CD4-positive, alpha-beta T cell (primary cell): ENCODE data around the gene ABCC12. TPM values are rescaled to one million over a fixed set of nuclear protein-coding genes. Genes with fewer than 3 reads are reported as not detected.

ENCODE experiments used
- ATAC-seq: fragments of 200-7000 bp; cut with Tn5 transposase; one replicate; pipeline ENCODE4 v1.10.0; 2022; ENCODE audit warnings: mild to moderate bottlenecking; ENCODE audit not compliant: poor library complexity
- CTCF ChIA-PET: fragments of 350-600 bp; sonication (Branson Sonifier 250); formaldehyde crosslinking; loops from one replicate; lab custom pipeline; 2021; ENCODE audit warnings: antibody characterized with exemption, inconsistent platforms; lab: Charles Lee
- POLR2A ChIA-PET: fragments of 350-600 bp; sonication (Branson Sonifier 250); formaldehyde crosslinking; loops from one replicate; lab custom pipeline; 2021; ENCODE audit warnings: antibody characterized with exemption, inconsistent platforms; lab: Charles Lee
- DNase-seq, 14 experiments: peaks; one replicate each; pipeline ENCODE4 v3.0.0-alpha.2; 2013 to 2020; ENCODE audit warnings: mixed read lengths in 2 of 14
- H3K27ac ChIP-seq, 2 donors: one replicate each; pipeline versions ENCODE4 v1.5.1 to v1.7.0; 2013; ENCODE audit warnings: low read length in 2 of 2, low read depth in 1 of 2, mild to moderate bottlenecking in 1 of 2
- H3K27me3 ChIP-seq, 2 experiments: 1 replicate in 1 of 2; 2 replicates in 1 of 2; pipeline versions ENCODE4 v1.6.1 to v1.7.0; 2013; ENCODE audit warnings: low read length in 2 of 2, control low read depth in 1 of 2, mild to moderate bottlenecking in 1 of 2, moderate library complexity in 1 of 2; ENCODE audit not compliant: insufficient read depth in 2 of 2, control insufficient read depth in 1 of 2
- H3K36me3 ChIP-seq: one replicate; pipeline ENCODE4 v1.6.1; 2013; ENCODE audit warnings: low read length, control low read depth; ENCODE audit not compliant: insufficient read depth
- H3K4me1 ChIP-seq: one replicate; pipeline ENCODE4 v1.6.1; 2013; ENCODE audit warnings: low read length, control low read depth; ENCODE audit not compliant: insufficient read depth
- H3K4me3 ChIP-seq: one replicate; pipeline ENCODE4 v1.5.1; 2013; ENCODE audit warnings: mild to moderate bottlenecking, low read length, moderate library complexity
- H3K9me3 ChIP-seq, 2 experiments: 1 replicate in 1 of 2; 2 replicates in 1 of 2; pipeline versions ENCODE4 v1.6.1 to v1.7.0; 2013; ENCODE audit warnings: low read length in 2 of 2, mild to moderate bottlenecking in 2 of 2, control low read depth in 1 of 2, moderate library complexity in 1 of 2; ENCODE audit not compliant: control insufficient read depth in 1 of 2, insufficient read depth in 1 of 2
- H3K27ac Mint-ChIP-seq: one replicate; pipeline ENCODE4 v1.8.0; 2020; ENCODE audit warnings: mixed read lengths
- H3K27me3 Mint-ChIP-seq: one replicate; pipeline ENCODE4 v1.8.0; 2021; ENCODE audit warnings: mixed read lengths
- H3K36me3 Mint-ChIP-seq: one replicate; pipeline ENCODE4 v1.8.0; 2021; ENCODE audit warnings: low read depth, mixed read lengths
- H3K4me1 Mint-ChIP-seq: one replicate; pipeline ENCODE4 v1.8.0; 2021; ENCODE audit warnings: low read depth, mixed read lengths
- H3K4me3 Mint-ChIP-seq: one replicate; pipeline ENCODE4 v1.8.0; 2020; ENCODE audit warnings: mild to moderate bottlenecking, mixed read lengths
- H3K9me3 Mint-ChIP-seq: one replicate; pipeline ENCODE4 v1.8.0; 2020; ENCODE audit warnings: mixed read lengths
- CTCF ChIP-seq: fragments of 200-600 bp; IDR thresholded peaks from one replicate; pipeline ENCODE4 v1.8.0; 2022; ENCODE audit warnings: antibody characterized with exemption, mild to moderate bottlenecking
- intact Hi-C, 2 experiments: fragments of 100-400 bp; cut with DNase I in 1 of 2; cut with micrococcal nuclease in 1 of 2; formaldehyde crosslinking; loops; one replicate each; pipeline versions ENCODE4 v1.15.1 to v1.9.0; 2023 to 2025; cut with DNase I, micrococcal nuclease
- total RNA-seq, 174 experiments: library from RNA in 2 of 174; stranded (reverse) in 2 of 174; gene quantifications; one replicate each; pipeline ENCODE4 v1.2.3 and lab custom pipeline; 2021 to 2026

The ABCC12 gene
- total RNA-seq, 2 experiments from 2014 or later, result not detected

DNA sequence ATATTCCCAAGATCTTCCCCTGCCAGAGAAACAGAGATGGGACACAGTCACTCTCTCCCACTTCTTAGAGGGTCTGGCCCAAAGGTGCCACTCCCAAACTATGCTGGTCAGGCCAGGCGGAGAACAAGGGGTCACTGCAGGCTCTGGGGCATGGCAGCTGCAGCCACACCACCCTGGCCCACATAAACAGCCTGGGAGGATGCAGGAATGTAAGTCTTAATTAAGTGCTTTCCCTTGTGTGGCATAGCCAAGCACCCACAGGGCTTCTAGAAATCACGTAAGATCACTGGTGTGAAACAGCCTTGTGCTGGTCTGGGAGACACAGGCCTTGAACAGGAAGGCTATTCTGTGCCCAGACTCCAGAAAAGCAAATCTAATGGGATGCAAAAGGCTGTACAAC lies 31.5 kb downstream of the ABCC12 start:
- H3K27me3 Mint-ChIP-seq, result peaks cover 6% of the 10 kb centered on the region

GRCh38 chr16:48123104-48123788 lies 32.5 kb downstream of the ABCC12 start:
- no peak overlapping the region for H3K4me3 Mint-ChIP-seq
- no peaks in the 10 kb centered on the region for H3K9me3 Mint-ChIP-seq
- ChIA-PET POLR2A (no interaction called here), CTCF (no interaction called here)
- intact Hi-C loops, result no loop called here
- Histone ChIP-seq H3K4me3 (no peak overlapping the region), H3K27me3 (no peaks in the 10 kb centered on the region), H3K36me3 (no peaks in the 10 kb centered on the region), H3K27ac (no peak overlapping the region), H3K4me1 (no peaks in the 10 kb centered on the region), H3K9me3 (no peaks in the 10 kb centered on the region)
- H3K36me3 Mint-ChIP-seq, result no peaks in the 10 kb centered on the region
- H3K4me1 Mint-ChIP-seq, result no peaks in the 10 kb centered on the region
- TF ChIP-seq CTCF, result no peak
- ATAC-seq (no peak), DNase-seq (no peak)
- peaks cover 6% of the 10 kb centered on the region for H3K27me3 Mint-ChIP-seq
- no peak overlapping the region for H3K27ac Mint-ChIP-seq

More for the DNA sequence above, 31.5 kb downstream of the ABCC12 start:
- H3K9me3 ChIP-seq, result no peaks in the 10 kb centered on the region
- CTCF ChIA-PET, result no interaction called here
- no peaks in the 10 kb centered on the region for H3K4me1 ChIP-seq
- no peak for TF ChIP-seq CTCF
- H3K4me3 ChIP-seq, result no peak overlapping the region
- Mint-ChIP-seq H3K27ac (no peak overlapping the region), H3K4me3 (no peak overlapping the region), H3K9me3 (no peaks in the 10 kb centered on the region), H3K4me1 (no peaks in the 10 kb centered on the region), H3K36me3 (no peaks in the 10 kb centered on the region)
- intact Hi-C loops, result no loop called here
- H3K27me3 ChIP-seq, result no peaks in the 10 kb centered on the region
- ATAC-seq, result no peak
- no peak for DNase-seq
- POLR2A ChIA-PET, result interaction anchor here (0.6 kb wide), 1 partner anchor 1018 kb away, joined by 3 read pairs; no protein-coding TSS in a partner anchor
- no peak overlapping the region for H3K27ac ChIP-seq
- H3K36me3 ChIP-seq, result no peaks in the 10 kb centered on the region

- no peaks in the 10 kb centered on the region for H3K36me3 ChIP-seq
- POLR2A ChIA-PET, result no interaction called here
- no peak overlapping the region for H3K27ac Mint-ChIP-seq
- no peak overlapping the region for H3K4me3 ChIP-seq
- H3K27me3 ChIP-seq, result no peaks in the 10 kb centered on the region
- TF ChIP-seq CTCF, result no peak
- H3K36me3 Mint-ChIP-seq, result no peaks in the 10 kb centered on the region
- H3K27me3 Mint-ChIP-seq, result peaks cover 6% of the 10 kb centered on the region
- intact Hi-C loops, result no loop called here
- no peaks in the 10 kb centered on the region for H3K4me1 Mint-ChIP-seq
- no peaks in the 10 kb centered on the region for H3K4me1 ChIP-seq
- DNase-seq (no peak), ATAC-seq (no peak)
- H3K27ac ChIP-seq, result no peak overlapping the region
- H3K9me3 ChIP-seq, result peaks cover 0 to 4% of the 10 kb centered on the region in 2 experiments
- CTCF ChIA-PET, result no interaction called here
- H3K9me3 Mint-ChIP-seq, result no peaks in the 10 kb centered on the region
- no peak overlapping the region for H3K4me3 Mint-ChIP-seq
Observed at GRCh38 chr16:48121276-48121675, 34.5 kb downstream of the ABCC12 start.
